VCaP (cell line): ENCODE measurements around the gene ANAPC7.
A peak's percentile ranks its signal among the peaks of the same experiment; 100 is the strongest.
"Not testable (repeated sequence)": the region's sequence is repeated elsewhere in the genome, so short reads cannot be mapped to it uniquely, and the experiment has no call there.

Source experiments
- H3K27ac ChIP-seq: fragments of 450-650 bp; 2 replicates; pipeline ENCODE4 v1.5.1; 2017
- TF ChIP-seq, protein P1 (sequence below): fragments of 450-650 bp; conservative IDR thresholded peaks from 2 replicates; pipeline ENCODE4 v1.5.1; 2017; ENCODE audit warnings: mild to moderate bottlenecking, moderate library complexity

ANAPC7 gene

DNA sequence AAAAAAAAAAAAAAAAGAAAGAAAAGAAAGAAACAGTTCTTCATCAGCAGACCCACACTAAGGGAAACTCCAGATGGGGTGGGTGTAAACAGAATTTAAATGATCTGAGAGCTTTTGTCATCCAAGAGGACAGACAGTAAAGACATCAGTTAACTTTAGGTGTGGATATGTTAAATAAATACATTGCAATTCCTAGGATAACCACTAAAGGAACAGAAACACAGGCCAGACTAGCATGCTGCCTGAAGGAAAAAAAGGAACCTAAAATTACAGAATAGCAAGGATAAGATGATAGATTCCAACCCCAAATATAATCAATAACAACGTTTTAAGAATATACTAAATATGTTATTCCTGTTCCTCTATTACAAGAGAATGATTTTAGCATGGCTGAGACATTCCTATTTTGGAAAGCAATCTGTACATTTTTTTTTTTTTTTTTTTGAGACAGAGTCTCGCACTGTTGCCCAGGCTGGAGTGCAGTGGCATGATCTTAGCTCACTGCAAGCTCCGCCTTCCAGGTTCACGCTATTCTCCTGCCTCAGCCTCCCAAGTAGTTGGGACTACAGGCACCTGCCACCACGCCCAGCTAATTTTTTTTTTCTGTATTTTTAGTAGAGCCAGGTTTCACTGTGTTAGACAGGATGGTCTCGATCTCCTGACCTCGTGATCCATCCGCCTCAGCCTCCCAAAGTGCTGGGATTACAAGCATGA lies 45.0 kb downstream of the ANAPC7 start:
- H3K27ac ChIP-seq: not testable (repeated sequence)
- TF ChIP-seq, protein P1, sequence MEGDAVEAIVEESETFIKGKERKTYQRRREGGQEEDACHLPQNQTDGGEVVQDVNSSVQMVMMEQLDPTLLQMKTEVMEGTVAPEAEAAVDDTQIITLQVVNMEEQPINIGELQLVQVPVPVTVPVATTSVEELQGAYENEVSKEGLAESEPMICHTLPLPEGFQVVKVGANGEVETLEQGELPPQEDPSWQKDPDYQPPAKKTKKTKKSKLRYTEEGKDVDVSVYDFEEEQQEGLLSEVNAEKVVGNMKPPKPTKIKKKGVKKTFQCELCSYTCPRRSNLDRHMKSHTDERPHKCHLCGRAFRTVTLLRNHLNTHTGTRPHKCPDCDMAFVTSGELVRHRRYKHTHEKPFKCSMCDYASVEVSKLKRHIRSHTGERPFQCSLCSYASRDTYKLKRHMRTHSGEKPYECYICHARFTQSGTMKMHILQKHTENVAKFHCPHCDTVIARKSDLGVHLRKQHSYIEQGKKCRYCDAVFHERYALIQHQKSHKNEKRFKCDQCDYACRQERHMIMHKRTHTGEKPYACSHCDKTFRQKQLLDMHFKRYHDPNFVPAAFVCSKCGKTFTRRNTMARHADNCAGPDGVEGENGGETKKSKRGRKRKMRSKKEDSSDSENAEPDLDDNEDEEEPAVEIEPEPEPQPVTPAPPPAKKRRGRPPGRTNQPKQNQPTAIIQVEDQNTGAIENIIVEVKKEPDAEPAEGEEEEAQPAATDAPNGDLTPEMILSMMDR: peak; percentile 58

GRCh38 chr12:110355073-110355472 lies 48.4 kb downstream of the ANAPC7 start:
- TF ChIP-seq, protein P1: peak; percentile 15; the same call in 1 of the 2 replicates
- H3K27ac ChIP-seq: no peak overlapping the region

DNA sequence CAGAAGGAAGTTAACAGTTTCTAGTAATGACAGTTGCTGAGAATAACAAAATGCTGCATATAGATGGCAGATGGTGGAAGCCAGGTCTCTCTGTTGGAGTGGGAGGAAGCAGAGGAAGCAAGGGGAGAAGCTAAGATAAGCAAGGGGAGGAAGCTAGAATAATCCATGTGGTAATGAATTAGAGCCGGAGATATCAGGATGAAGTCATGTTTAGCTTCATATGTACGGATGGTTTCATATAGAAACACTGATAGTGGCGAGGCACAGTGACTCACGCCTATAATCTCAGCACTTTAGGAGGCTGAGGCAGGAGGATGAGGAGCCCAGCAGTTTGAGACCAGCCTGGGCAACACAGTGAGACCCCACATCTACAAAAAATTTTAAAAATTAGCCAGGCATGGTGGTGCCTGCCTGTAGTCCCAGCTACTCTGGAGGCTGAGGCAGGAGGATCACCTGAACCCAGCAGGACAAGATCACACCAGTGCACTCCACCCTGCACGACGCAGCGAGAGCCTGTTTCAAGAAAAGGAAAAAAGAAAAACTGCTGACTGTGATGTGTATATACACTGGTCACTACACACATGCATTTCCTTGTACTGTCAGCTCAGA lies 49.2 kb downstream of the ANAPC7 start:
- TF ChIP-seq, protein P1: no peak
- no peak overlapping the region for H3K27ac ChIP-seq

GRCh38 chr12:110353211-110353965 lies 50.1 kb downstream of the ANAPC7 start:
- TF ChIP-seq, protein P1: no peak
- no peak overlapping the region for H3K27ac ChIP-seq

DNA sequence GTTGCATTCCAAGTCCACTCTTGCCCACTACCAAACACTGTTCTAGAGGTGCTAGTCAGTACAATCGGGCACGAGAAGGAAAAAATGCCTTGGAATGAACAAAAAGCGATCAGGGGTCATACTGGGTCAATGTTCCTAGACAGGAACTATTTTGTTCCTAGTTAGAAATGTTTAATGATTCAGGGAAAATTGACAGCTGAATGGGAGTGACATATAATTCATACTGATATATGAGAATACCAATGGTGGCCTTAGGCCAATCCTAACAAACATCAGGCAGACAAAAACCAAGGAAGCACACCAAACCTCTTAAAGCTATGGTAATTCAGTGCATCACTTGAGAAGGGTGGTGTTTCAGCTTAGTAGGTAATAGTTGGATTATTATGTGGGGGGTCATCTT lies 51.1 kb downstream of the ANAPC7 start:
- TF ChIP-seq, protein P1: no peak
- no peak overlapping the region for H3K27ac ChIP-seq

DNA sequence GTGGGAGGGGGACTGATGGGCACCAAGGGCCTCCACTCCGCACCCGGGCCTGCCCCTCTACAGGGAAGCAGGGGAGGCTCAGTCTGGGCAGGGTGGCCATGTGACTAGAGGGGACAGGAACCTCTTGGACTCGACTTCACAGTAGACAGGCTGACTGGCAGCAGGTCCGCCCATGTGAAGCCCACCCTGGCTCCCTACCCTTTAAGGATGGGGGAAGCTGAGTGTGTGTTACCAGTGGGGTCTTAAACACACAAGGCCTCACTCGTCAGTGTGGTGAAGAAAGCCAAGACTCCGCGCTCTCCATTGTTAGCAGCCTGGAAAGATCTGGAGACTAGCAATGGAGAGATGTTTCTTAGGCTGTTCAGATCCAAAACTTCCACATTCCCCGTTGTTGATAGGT lies 52.4 kb downstream of the ANAPC7 start:
- TF ChIP-seq, protein P1: no peak
- no peak overlapping the region for H3K27ac ChIP-seq

DNA sequence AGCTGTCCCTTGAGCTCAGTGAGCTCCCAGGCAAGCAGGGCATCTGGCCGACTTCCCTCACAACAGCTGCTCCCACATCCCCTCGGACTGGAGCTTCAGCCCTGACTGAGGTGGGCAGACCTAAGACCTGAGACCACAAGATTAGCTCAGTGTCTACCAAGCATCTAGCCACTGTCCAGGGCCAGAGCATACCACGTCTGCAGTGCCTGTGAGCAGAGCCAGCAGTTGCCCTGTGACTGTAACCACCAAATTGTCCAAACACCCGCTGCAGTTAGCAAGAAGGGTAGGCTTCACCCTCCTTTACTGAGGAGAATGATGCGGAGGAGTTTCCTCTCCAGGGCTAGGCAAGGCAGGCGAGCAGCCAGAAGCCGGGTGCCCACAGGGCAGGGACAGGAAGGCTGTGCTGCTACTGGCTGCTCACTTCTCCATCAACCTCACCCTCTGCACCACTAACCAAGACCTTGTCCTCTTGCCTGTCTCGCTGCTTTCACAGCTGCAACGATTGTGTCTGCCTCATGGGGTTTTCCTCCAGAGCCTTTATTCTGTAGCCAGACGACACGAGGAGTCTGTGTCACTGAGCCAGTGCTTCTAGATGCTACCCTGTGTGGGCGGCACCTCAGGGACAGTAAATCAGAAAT lies 53.9 kb downstream of the ANAPC7 start:
- peak overlapping the region; percentile 10; the same call in 1 of the 2 replicates for H3K27ac ChIP-seq
- TF ChIP-seq, protein P1: no peak
